GM21423 (cell line): ENCODE data around the gene SLC39A13.
"Not testable (repeated sequence)": the region's sequence is repeated elsewhere in the genome, so short reads cannot be mapped to it uniquely, and the experiment has no call there.

ENCODE experiments used
- ATAC-seq: cut with Tn5 transposase; IDR thresholded peaks from one replicate; pipeline ENCODE4 v1.9.1; 2021; ENCODE audit warnings: mild to moderate bottlenecking, moderate library complexity; ENCODE audit not compliant: unreplicated experiment

The SLC39A13 gene

DNA sequence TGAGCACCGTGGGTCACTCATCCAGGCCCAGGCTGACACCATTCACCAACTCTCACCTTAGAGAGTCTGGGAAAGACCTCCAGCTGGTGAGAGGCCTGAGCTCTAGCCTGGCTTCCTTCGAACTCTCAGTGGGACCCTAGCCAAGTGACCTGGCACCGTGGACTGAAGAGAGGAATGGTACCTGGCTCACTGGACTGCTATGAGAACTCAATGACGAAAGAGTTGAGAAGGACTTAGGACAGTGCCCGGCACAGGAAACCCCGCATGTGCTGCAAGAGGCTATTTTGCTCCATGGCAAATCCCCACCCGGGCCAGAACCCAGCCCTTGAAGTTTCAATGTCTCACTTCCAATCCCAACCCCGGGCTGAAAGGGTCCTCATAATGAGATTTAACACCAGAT, 41.2 kb downstream of the SLC39A13 start:
- ATAC-seq, result no peak

DNA sequence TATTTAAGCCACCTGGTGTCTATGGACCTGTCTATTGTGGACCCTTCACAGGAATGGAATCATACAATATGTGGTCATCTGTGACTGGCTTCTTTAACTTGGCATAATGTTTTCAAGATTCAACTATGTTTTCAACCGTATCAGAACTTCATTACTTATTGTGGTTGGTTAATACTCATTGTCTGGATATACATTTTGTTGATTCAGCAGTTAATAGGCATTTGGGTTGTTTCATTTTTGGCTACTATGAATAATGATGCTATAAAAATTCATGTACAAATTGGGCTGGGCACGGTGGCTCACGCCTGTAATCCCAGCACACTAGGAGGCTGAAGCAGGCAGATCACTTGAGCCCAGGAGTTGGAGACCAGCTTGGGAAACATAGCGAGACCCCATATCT, 43.0 kb downstream of the SLC39A13 start:
- ATAC-seq, result no peak

DNA sequence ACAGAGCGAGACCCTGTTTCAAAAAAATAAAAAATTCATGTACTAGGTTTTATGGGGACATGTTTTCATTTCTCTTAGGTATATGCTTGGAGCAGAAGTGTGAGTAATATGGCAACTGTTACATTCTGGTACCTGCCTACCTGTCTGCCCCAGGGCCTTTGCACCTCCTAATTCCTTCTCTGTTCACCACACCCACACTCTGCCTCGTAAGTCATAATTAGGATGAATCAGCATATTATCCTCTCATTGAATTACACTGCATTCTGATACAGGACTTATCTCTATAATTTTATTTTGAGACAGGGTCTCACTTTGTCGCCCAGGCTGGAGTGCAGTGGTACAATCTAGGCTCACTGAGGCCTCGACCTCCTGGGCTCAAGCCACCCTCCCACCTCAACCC, 43.6 kb downstream of the SLC39A13 start:
- no peak for ATAC-seq

DNA sequence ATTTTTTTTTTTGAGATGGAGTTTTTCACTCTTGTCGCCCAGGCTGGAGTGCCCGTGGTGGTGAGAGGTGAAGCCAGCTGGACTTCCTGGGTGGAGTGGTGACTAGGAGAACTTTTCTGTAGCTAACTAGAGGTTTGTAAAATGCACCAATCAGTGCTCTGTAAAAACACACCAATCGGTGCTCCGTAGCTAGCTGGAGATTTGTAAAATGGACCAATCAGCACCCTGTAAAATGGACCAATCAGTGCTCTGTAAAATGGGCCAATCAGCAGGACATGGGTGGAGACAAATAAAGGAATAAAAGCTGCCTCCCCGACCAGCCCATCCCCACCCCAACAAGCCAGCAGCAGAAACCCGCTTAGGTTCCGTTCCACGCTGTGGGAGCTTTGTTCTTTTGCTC, 45.0 kb downstream of the SLC39A13 start:
- no peak for ATAC-seq

DNA sequence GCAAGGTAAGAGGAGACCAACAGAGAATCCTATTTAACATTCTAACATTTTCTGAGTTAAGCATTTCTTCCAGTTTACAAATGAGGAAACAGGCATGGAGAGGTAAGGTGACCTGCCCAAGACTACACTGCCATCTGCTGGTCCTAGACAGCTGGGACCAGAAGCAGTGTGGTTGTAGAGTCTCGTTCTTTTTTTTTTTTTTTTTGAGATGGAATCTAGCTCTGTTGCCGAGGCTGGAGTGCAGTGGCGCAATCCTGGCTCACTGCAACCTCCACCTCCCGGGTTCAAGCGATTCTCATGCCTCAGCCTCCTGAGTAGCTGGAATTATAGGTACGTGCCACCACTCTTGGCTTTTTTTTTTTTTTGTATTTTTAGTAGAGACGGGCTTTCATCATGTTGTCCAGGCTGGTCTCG, 45.9 kb downstream of the SLC39A13 start:
- not testable (repeated sequence) for ATAC-seq

DNA sequence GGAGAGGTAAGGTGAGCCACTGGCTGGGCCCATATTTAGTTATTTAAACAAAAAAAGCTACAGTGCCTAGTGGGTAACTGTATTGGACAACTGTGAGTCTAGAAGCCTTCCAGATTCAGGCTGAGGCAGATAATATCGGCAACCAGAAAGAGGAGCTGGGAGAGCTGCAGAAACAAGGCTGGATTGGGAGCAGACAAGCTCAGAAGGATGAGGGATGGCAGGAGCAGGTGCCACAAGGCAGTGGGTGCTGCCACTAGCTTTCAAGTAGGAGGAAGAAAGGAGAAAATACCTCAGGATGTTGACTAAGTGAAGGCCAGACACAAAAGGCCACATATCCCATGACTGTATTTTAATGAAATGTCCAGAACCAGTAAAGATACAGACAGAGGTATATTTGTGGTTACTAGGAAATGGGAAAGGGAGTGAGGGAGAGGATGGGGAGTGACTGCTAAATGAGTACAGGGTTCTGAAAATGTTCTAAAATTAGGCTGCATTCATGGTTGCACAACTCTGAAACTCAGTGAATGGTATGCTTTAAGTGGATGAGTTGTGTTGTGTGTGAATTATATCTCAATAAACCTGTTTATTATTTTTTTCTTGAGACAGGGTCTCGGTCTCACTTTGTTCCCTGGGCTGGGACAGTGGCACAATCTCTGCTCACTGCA, 52.3 kb downstream of the SLC39A13 start:
- no peak for ATAC-seq

DNA sequence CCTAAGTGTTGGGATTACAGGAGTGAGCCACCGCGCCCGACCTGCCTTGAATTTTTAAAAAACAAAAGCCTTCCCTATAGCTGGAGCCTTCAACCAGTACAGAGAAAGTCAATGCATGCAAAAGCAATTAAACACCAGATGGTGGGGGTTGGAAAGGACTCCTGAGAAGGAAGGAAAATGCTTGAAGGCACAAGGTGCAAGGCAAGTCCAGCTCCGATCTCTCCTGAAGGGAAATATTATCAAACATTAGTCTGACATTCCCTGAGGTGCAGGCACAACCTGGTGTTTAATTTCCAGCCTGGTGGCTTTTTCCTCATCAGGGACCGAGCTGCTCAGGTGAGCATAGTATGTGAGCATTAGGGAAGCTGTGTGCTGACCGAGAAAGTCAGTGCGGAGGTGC, 53.5 kb downstream of the SLC39A13 start:
- no peak for ATAC-seq

DNA sequence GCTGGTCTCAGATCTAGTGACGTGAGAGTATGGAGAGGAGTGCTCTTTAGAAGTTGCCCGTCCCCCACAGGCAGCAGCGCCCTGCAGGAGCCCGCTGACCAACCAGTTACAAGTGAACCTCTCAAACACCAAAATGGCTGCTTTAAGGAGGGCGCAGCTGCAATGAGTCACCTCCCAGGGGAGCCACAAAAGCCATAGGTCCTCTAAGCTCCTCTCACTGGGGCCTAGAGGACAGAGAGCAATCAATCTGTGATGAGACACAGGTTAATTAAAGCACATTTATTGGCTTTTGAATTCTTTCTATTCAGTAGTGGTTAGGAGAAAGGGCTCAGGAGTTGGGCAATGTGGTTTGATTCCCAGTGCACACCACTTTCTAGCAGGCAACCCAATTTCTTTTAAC, 56.1 kb downstream of the SLC39A13 start:
- ATAC-seq, result no peak
